Smooth muscle cell (in vitro differentiated cells): ENCODE results near the gene UTF1. TPM values are rescaled to one million over a fixed set of nuclear protein-coding genes. Genes with fewer than 3 reads are reported as not detected.

ENCODE experiments used
- DNase-seq: peaks from one replicate; lab custom pipeline; 2025; ENCODE audit not compliant: unreplicated experiment; lab: John Stamatoyannopoulos, UW
- H2AFZ ChIP-seq: fragments of 200-600 bp; sonication (generic); 2 replicates; pipeline ENCODE4 v1.6.0; 2016; ENCODE audit warnings: antibody characterized with exemption, low read depth, mild to moderate bottlenecking
- H3F3A ChIP-seq: fragments of 200-600 bp; sonication (generic); 2 replicates; pipeline ENCODE4 v1.6.0; 2017; ENCODE audit warnings: antibody characterized with exemption, low read depth
- H3K27ac ChIP-seq: fragments of 200-600 bp; sonication (generic); 2 replicates; pipeline ENCODE4 v1.5.1; 2016; ENCODE audit warnings: low read depth, mild to moderate bottlenecking
- H3K27me3 ChIP-seq: fragments of 200-600 bp; sonication (generic); 2 replicates; pipeline ENCODE4 v1.6.1; 2016; ENCODE audit warnings: low read depth, mild to moderate bottlenecking
- H3K36me3 ChIP-seq: fragments of 200-600 bp; sonication (generic); 2 replicates; pipeline ENCODE4 v1.5.1; 2016; ENCODE audit warnings: low read depth
- H3K4me1 ChIP-seq: fragments of 200-600 bp; sonication (generic); 2 replicates; pipeline ENCODE4 v1.5.1; 2016; ENCODE audit warnings: low read depth
- H3K4me2 ChIP-seq: fragments of 200-600 bp; sonication (generic); 2 replicates; pipeline ENCODE4 v1.6.0; 2016; ENCODE audit warnings: mild to moderate bottlenecking
- H3K4me3 ChIP-seq: fragments of 200-600 bp; sonication (generic); 2 replicates; pipeline ENCODE4 v1.5.1; 2016; ENCODE audit warnings: mild to moderate bottlenecking
- H3K79me2 ChIP-seq: fragments of 200-600 bp; sonication (generic); 2 replicates; pipeline ENCODE4 v1.6.0; 2016; ENCODE audit warnings: low read depth, mild to moderate bottlenecking
- H3K9ac ChIP-seq: fragments of 200-600 bp; sonication (generic); 2 replicates; pipeline ENCODE4 v1.6.0; 2016; ENCODE audit warnings: low read depth
- H3K9me3 ChIP-seq: fragments of 200-600 bp; sonication (generic); replicated peaks from 2 replicates; pipeline ENCODE4 v1.5.1; 2016; ENCODE audit warnings: low read depth
- H4K20me1 ChIP-seq: fragments of 200-600 bp; sonication (generic); 2 replicates; pipeline ENCODE4 v1.6.0; 2016; ENCODE audit warnings: low read depth
- WGBS: methylation state at CpG from one replicate; pipeline ENCODE4 v1.1.7; 2016; ENCODE audit warnings: low lambda C conversion rate; 5-methylcytosine and 5-hydroxymethylcytosine counted together
- microRNA counts: library from miRNA; unstranded; fragments of <30 nt; microRNA quantifications from one replicate; lab custom pipeline; 2016
- microRNA-seq: library from miRNA; unstranded; fragments of <30 nt; microRNA quantifications from one replicate; pipeline ENCODE4, GENCODE V29; 2016; ENCODE audit warnings: borderline number of aligned reads
- polyA plus RNA-seq: library from polyadenylated mRNA; unstranded; fragments of >200 nt; fragmentation: Nextera tagmentation; extraction: Ambion mirVana; gene quantifications from 2 replicates; pipeline ENCODE4 v1.2.1, GENCODE V29; 2016
- total RNA-seq: library from RNA; depleted of rRNA; stranded (reverse); fragments of >200 nt; gene quantifications from 2 replicates; pipeline ENCODE4 v1.2.3, GENCODE V29; 2014
- TF ChIP-seq, protein P1 (sequence below): fragments of 200-600 bp; sonication (generic); IDR thresholded peaks from 2 replicates; pipeline ENCODE4 v1.5.1; 2017; ENCODE audit warnings: borderline replicate concordance, mild to moderate bottlenecking, antibody characterized with exemption; ENCODE audit not compliant: insufficient read depth, poor library complexity, severe bottlenecking

Gene UTF1
- total and polyA plus RNA-seq, 2 experiments from 2014 or later: not detected

- no peak overlapping the region for H3K4me3 ChIP-seq
- H3K9me3 ChIP-seq: no peaks in the 10 kb centered on the region
- H3K9ac ChIP-seq: no peak overlapping the region
- peaks cover 8% of the 10 kb centered on the region for H3K4me1 ChIP-seq
- no peak overlapping the region for H2AFZ ChIP-seq
- H3F3A ChIP-seq: peaks cover 4% of the 10 kb centered on the region
- TF ChIP-seq, protein P1, sequence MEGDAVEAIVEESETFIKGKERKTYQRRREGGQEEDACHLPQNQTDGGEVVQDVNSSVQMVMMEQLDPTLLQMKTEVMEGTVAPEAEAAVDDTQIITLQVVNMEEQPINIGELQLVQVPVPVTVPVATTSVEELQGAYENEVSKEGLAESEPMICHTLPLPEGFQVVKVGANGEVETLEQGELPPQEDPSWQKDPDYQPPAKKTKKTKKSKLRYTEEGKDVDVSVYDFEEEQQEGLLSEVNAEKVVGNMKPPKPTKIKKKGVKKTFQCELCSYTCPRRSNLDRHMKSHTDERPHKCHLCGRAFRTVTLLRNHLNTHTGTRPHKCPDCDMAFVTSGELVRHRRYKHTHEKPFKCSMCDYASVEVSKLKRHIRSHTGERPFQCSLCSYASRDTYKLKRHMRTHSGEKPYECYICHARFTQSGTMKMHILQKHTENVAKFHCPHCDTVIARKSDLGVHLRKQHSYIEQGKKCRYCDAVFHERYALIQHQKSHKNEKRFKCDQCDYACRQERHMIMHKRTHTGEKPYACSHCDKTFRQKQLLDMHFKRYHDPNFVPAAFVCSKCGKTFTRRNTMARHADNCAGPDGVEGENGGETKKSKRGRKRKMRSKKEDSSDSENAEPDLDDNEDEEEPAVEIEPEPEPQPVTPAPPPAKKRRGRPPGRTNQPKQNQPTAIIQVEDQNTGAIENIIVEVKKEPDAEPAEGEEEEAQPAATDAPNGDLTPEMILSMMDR: no peak
- DNase-seq: no peak
- H4K20me1 ChIP-seq: peaks cover 14% of the 10 kb centered on the region
- peaks cover 3% of the 10 kb centered on the region for H3K36me3 ChIP-seq
- no peak overlapping the region for H3K27ac ChIP-seq
- no peak overlapping the region for H3K4me2 ChIP-seq
- whole genome bisulfite sequencing: 78% methylated on average over 6 of the region's 10 CpGs
- H3K27me3 ChIP-seq: peaks cover 18% of the 10 kb centered on the region
- no peaks in the 10 kb centered on the region for H3K79me2 ChIP-seq
Observed at GRCh38 chr10:133280391-133281059, 50.5 kb downstream of the UTF1 start.

- Histone ChIP-seq H2AFZ (no peak overlapping the region), H3K4me1 (peaks cover 8% of the 10 kb centered on the region), H3K4me2 (no peak overlapping the region), H3K79me2 (no peaks in the 10 kb centered on the region), H3K36me3 (peaks cover 6% of the 10 kb centered on the region), H3K27me3 (peaks cover 12% of the 10 kb centered on the region), H3K4me3 (no peak overlapping the region), H4K20me1 (peaks cover 17% of the 10 kb centered on the region), H3F3A (peaks cover 4% of the 10 kb centered on the region), H3K9ac (no peak overlapping the region), H3K9me3 (no peaks in the 10 kb centered on the region), H3K27ac (no peak overlapping the region)
- DNase-seq: no peak
- WGBS: 98% methylated on average over 13 of the region's 15 CpGs
- TF ChIP-seq, protein P1: no peak
Observed at GRCh38 chr10:133281084-133281483, 51.1 kb downstream of the UTF1 start.

MicroRNA genes within 50 kb of the gene (microRNA counts, 767-probe panel; counts per million panel counts)
- microRNA hsa-miR-202-3p (lab: Ali Mortazavi, UCI): 183 counts per million

Small RNA genes within 50 kb of the gene (microRNA-seq; reads per million reads assigned to microRNA genes)
- gene MIR202: not detected

Other genes with a start within 250 kb of the UTF1 start
- gene ADGRA1, start 142.3 kb upstream of the UTF1 start, total RNA-seq: not detected in 2 replicates
- not detected in 2 replicates for gene ADGRA1, start 142.3 kb upstream of the UTF1 start, polyA plus RNA-seq
- gene KNDC1, start 70.0 kb upstream of the UTF1 start, total RNA-seq: 1.8 and 2.3 TPM in 2 replicates
- 3.1 and 3.4 TPM in 2 replicates for gene KNDC1, start 70.0 kb upstream of the UTF1 start, polyA plus RNA-seq
- not detected in 2 replicates for gene VENTX, start 7.6 kb downstream of the UTF1 start, total RNA-seq
- gene VENTX, start 7.6 kb downstream of the UTF1 start, polyA plus RNA-seq: 0.33 TPM in 1 of 2 replicates, not detected in the other
- gene ADAM8, start 46.7 kb downstream of the UTF1 start, total RNA-seq: 0.36 and 0.85 TPM in 2 replicates
- gene ADAM8, start 46.7 kb downstream of the UTF1 start, polyA plus RNA-seq: 0.70 and 0.96 TPM in 2 replicates
- gene TUBGCP2, start 78.7 kb downstream of the UTF1 start, total RNA-seq: 39.5 and 48.5 TPM in 2 replicates
- 40.5 and 47.0 TPM in 2 replicates for gene TUBGCP2, start 78.7 kb downstream of the UTF1 start, polyA plus RNA-seq
- 15.3 and 20.0 TPM in 2 replicates for gene ZNF511, start 78.7 kb downstream of the UTF1 start, total RNA-seq
- gene ZNF511, start 78.7 kb downstream of the UTF1 start, polyA plus RNA-seq: 52.3 and 70.2 TPM in 2 replicates
- gene CALY, start 106.7 kb downstream of the UTF1 start, total RNA-seq: 2.4 and 7.8 TPM in 2 replicates
- 9.4 and 10.1 TPM in 2 replicates for gene CALY, start 106.7 kb downstream of the UTF1 start, polyA plus RNA-seq
- not detected in 2 replicates for gene PRAP1, start 117.2 kb downstream of the UTF1 start, total RNA-seq
- 0.27 and 1.4 TPM in 2 replicates for gene PRAP1, start 117.2 kb downstream of the UTF1 start, polyA plus RNA-seq
- 16.6 and 19.5 TPM in 2 replicates for gene FUOM, start 127.8 kb downstream of the UTF1 start, total RNA-seq
- 43.9 and 46.7 TPM in 2 replicates for gene FUOM, start 127.8 kb downstream of the UTF1 start, polyA plus RNA-seq
- 63.2 and 63.8 TPM in 2 replicates for gene ECHS1, start 143.1 kb downstream of the UTF1 start, total RNA-seq
- gene ECHS1, start 143.1 kb downstream of the UTF1 start, polyA plus RNA-seq: 112 and 113 TPM in 2 replicates
- 1.9 and 3.3 TPM in 2 replicates for gene PAOX, start 149.0 kb downstream of the UTF1 start, total RNA-seq
- 7.0 and 7.1 TPM in 2 replicates for gene PAOX, start 149.0 kb downstream of the UTF1 start, polyA plus RNA-seq
- 20.6 and 31.6 TPM in 2 replicates for gene MTG1, start 163.9 kb downstream of the UTF1 start, total RNA-seq
- gene MTG1, start 163.9 kb downstream of the UTF1 start, polyA plus RNA-seq: 53.5 and 70.0 TPM in 2 replicates
- 0.09 and 0.13 TPM in 2 replicates for gene SPRN, start 194.4 kb downstream of the UTF1 start, total RNA-seq
- gene SPRN, start 194.4 kb downstream of the UTF1 start, polyA plus RNA-seq: 0.56 and 1.00 TPM in 2 replicates
- 1.1 and 2.2 TPM in 2 replicates for gene SCART1, start 223.7 kb downstream of the UTF1 start, total RNA-seq
- gene SCART1, start 223.7 kb downstream of the UTF1 start, polyA plus RNA-seq: 0.45 and 1.7 TPM in 2 replicates